ENCODE data around the gene HIVEP1.

GRCh38 chr6:12014027-12014872, 2.1 kb downstream of the HIVEP1 start:
- TF ChIP-seq TCF12 (IDR thresholded peaks at IDR 0.05) (peak; percentile 28), POLR2AphosphoS5 (IDR thresholded peaks at IDR 0.05; ENCODE audit: low read depth, low read length) (0 out of 2 replicates have a peak, but pooled peaks have one; percentile 18), REST (IDR thresholded peaks at IDR 0.05; ENCODE audit: low read depth, low read length) (no peak), CTCF (IDR thresholded peaks at IDR 0.05) (no peak), ELF1 (IDR thresholded peaks at IDR 0.05) (no peak), ZBTB33 (IDR thresholded peaks at IDR 0.05; ENCODE audit: borderline replicate concordance, low read depth) (no peak)

Data from SK-N-SH (cell line).